Retinal pigment epithelial cell (primary cell): ENCODE measurements around the gene AMIGO1.

Experiments
- DNase-seq: peaks from one replicate; pipeline ENCODE4 v3.0.0-alpha.2; 2010; ENCODE audit warnings: low read depth
- H3K4me3 ChIP-seq: 2 replicates; pipeline ENCODE4 v1.5.1; 2011; ENCODE audit warnings: mild to moderate bottlenecking, low read length, control low read depth, moderate library complexity
- CTCF ChIP-seq: conservative IDR thresholded peaks from 2 replicates; pipeline ENCODE4 v1.5.1; 2011; ENCODE audit warnings: low read depth, low read length, control low read depth, inconsistent platforms

AMIGO1 gene

DNA sequence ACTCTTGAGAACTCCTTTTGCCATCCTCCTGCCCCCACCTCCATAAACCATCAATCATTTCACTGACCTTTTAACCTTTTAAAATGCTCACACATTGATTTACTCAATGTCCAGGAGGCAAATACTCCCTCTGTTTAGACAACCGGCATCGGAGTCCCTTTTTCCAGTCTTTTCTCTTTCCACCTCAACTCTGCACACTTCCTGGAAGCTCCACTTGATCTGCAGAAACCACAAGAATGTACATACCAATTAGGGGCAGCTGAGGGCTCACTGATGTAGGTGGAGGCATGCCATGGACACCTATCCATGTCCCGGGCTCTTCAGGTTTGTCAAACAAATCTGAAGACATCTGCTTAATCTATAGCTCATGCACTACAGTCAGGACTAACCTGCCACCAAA lies 5.3 kb upstream of the AMIGO1 start:
- no peak for DNase-seq
- no peak for TF ChIP-seq CTCF
- H3K4me3 ChIP-seq: no peak overlapping the region

- TF ChIP-seq CTCF: no peak
- no peak for DNase-seq
- no peak overlapping the region for H3K4me3 ChIP-seq
Measured at GRCh38 chr1:109513110-109513710, 3.7 kb upstream of the AMIGO1 start.

- no peak for TF ChIP-seq CTCF
- no peak for DNase-seq
- peak overlapping the region; percentile 70 for H3K4me3 ChIP-seq
Measured at GRCh38 chr1:109508873-109509175, 703 bp downstream of the AMIGO1 start.

- TF ChIP-seq CTCF: no peak
- no peak overlapping the region for H3K4me3 ChIP-seq
- DNase-seq: no peak
Measured at GRCh38 chr1:109508001-109508872, 1.3 kb downstream of the AMIGO1 start.

DNA sequence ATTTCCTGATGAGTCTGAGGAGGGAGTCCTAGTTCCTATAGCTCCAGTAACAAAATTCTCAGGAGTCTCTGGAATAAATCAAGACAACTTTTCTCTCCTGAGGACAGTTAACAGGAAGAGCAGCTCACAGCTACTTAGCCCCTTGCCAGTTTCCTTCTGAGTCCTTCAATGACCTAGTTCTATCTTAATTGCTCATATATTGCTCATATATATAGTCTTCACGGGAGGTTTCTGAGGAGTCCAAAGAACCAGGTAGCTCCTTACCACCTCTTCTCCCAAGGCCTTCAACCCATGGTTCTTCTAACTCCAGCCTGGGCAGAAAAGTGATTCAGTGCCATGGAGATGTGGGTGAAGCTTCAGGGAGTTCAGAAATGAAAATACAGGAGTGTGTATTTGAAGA lies 4.6 kb downstream of the AMIGO1 start:
- TF ChIP-seq CTCF: no peak
- DNase-seq: no peak
- no peak overlapping the region for H3K4me3 ChIP-seq

DNA sequence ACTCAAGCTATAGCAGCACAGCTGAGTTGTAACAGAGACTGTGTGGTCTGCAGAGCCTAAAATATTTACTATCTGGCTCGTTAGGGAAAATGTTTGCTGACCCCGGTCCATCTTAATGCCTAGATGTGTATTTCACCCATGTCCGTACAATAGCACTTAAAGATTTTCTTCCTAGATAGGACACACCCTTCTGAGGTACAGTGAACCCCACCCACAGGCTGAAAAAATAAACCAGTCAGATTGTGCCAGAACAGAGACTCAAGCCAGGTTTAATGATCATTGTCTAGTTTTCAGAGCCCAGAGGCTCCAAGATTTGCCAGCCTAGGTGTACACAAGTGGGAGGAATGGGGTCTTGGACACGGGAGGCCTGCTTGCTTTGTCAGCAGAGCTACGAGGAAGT lies 5.6 kb downstream of the AMIGO1 start:
- TF ChIP-seq CTCF: no peak
- no peak overlapping the region for H3K4me3 ChIP-seq

DNA sequence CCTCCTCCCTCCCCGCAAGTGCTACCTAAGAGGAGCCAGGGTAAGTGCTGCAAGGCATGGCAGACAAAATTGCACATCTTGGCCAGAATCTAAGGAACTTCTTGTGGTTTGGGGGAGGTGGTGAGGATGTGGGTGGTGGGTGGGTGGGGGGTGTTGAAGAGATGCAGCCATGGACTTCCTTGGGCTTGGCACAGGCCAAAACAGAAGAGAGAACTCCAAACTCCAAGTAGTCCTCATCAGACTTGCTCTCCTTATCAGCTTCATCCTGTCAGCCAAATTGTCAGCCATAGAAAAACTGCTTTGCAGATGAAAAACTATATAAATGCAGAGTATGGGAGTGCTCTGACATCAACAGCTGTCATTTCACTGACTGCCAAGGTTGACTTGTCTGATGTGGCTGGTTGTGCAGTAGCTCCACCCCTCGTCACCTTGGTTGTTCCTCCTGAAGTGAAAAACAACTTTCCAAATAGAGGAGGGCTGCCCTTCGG lies 7.1 kb downstream of the AMIGO1 start:
- DNase-seq: no peak
- H3K4me3 ChIP-seq: no peak overlapping the region
- TF ChIP-seq CTCF: no peak

More for the DNA sequence above, 5.6 kb downstream of the AMIGO1 start:
- DNase-seq: no peak
